CD14-positive monocyte (primary cell): ENCODE data around the gene LACTB. TPM values are rescaled to one million over a fixed set of nuclear protein-coding genes. Genes with fewer than 3 reads are reported as not detected.

Experiments
- DNase-seq, 3 donors: peaks; one replicate each; pipeline ENCODE4 v3.0.0-alpha.2; 2011 to 2022
- H2AFZ ChIP-seq: 2 replicates; pipeline ENCODE4 v1.6.0; 2012; ENCODE audit warnings: mild to moderate bottlenecking, low read depth, low read length, inconsistent platforms; ENCODE audit not compliant: insufficient read depth, poor library complexity, severe bottlenecking
- H3K27ac ChIP-seq, 2 donors: 1 replicate in 1 of 2; 2 replicates in 1 of 2; pipeline ENCODE4 v1.5.1; 2012 to 2013; ENCODE audit warnings: low read length in 2 of 2, control low read depth in 1 of 2, inconsistent platforms in 1 of 2, low read depth in 1 of 2, mild to moderate bottlenecking in 1 of 2
- H3K27me3 ChIP-seq, 2 donors: one replicate each; pipeline versions ENCODE4 v1.6.0 to v1.6.1; 2011 to 2013; ENCODE audit warnings: low read length in 2 of 2; ENCODE audit not compliant: control insufficient read depth in 2 of 2, insufficient read depth in 2 of 2
- H3K36me3 ChIP-seq, 2 donors: replicated peaks in 1 of 2; 1 replicate in 1 of 2; 2 replicates in 1 of 2; pipeline versions ENCODE4 v1.5.1 to v1.6.1; 2012 to 2013; ENCODE audit warnings: low read length in 2 of 2, control low read depth in 1 of 2, inconsistent platforms in 1 of 2, mild to moderate bottlenecking in 1 of 2; ENCODE audit not compliant: insufficient read depth in 2 of 2, control insufficient read depth in 1 of 2
- H3K4me1 ChIP-seq, 2 donors: 1 replicate in 1 of 2; 2 replicates in 1 of 2; pipeline versions ENCODE4 v1.5.1 to v1.6.1; 2012 to 2013; ENCODE audit warnings: low read length in 2 of 2, control low read depth in 1 of 2, inconsistent platforms in 1 of 2, mild to moderate bottlenecking in 1 of 2, moderate library complexity in 1 of 2; ENCODE audit not compliant: insufficient read depth in 2 of 2, control insufficient read depth in 1 of 2
- H3K4me2 ChIP-seq: replicated peaks from 2 replicates; pipeline ENCODE3; 2012; ENCODE audit warnings: low read length, moderate library complexity, mild to moderate bottlenecking; ENCODE audit not compliant: poor library complexity, severe bottlenecking; ENCODE audit errors: extremely low read depth
- H3K4me3 ChIP-seq, 3 experiments: fragments of 200-600 bp in 1 of 3; sonication (generic) in 1 of 3; replicated peaks in 1 of 3; 1 replicate in 2 of 3; 2 replicates in 1 of 3; pipeline ENCODE4 v1.5.1; 2011 to 2013; ENCODE audit warnings: low read length in 3 of 3, mild to moderate bottlenecking in 3 of 3, control low read depth in 2 of 3, low read depth in 2 of 3, inconsistent platforms in 1 of 3, moderate library complexity in 1 of 3
- H3K79me2 ChIP-seq: 2 replicates; pipeline ENCODE4 v1.6.0; 2012; ENCODE audit warnings: mild to moderate bottlenecking, control low read depth, inconsistent platforms, low read length, moderate library complexity; ENCODE audit not compliant: insufficient read depth
- H3K9ac ChIP-seq: 2 replicates; pipeline ENCODE4 v1.6.0; 2017; ENCODE audit warnings: low read length, mild to moderate bottlenecking; ENCODE audit not compliant: insufficient read depth, poor library complexity, severe bottlenecking
- H3K9me3 ChIP-seq, 2 donors: replicated peaks in 1 of 2; 1 replicate in 1 of 2; 2 replicates in 1 of 2; pipeline versions ENCODE4 v1.5.1 to v1.6.1; 2012 to 2013; ENCODE audit warnings: low read length in 2 of 2, control low read depth in 1 of 2; ENCODE audit not compliant: control insufficient read depth in 1 of 2, insufficient read depth in 1 of 2
- H4K20me1 ChIP-seq: 2 replicates; pipeline ENCODE4 v1.6.0; 2012; ENCODE audit warnings: mild to moderate bottlenecking, low read length, control low read depth, moderate library complexity; ENCODE audit not compliant: insufficient read depth
- H3K27ac Mint-ChIP-seq, 7 donors: one replicate each; pipeline ENCODE4 v1.8.0; 2020; ENCODE audit warnings: mild to moderate bottlenecking in 7 of 7, mixed read lengths in 7 of 7, moderate library complexity in 6 of 7, inconsistent platforms in 2 of 7
- H3K27me3 Mint-ChIP-seq, 3 donors: one replicate each; pipeline ENCODE4 v1.8.0; 2021 to 2022; ENCODE audit warnings: low read depth in 3 of 3, mild to moderate bottlenecking in 3 of 3, mixed read lengths in 3 of 3, moderate library complexity in 3 of 3, inconsistent platforms in 1 of 3
- H3K36me3 Mint-ChIP-seq, 2 donors: one replicate each; pipeline ENCODE4 v1.8.0; 2020; ENCODE audit warnings: mixed read lengths in 2 of 2, inconsistent platforms in 1 of 2, mild to moderate bottlenecking in 1 of 2
- H3K4me1 Mint-ChIP-seq: one replicate; pipeline ENCODE4 v1.8.0; 2020; ENCODE audit warnings: mild to moderate bottlenecking, mixed read lengths
- H3K4me3 Mint-ChIP-seq, 2 donors: one replicate each; pipeline ENCODE4 v1.8.0; 2020; ENCODE audit warnings: mild to moderate bottlenecking in 2 of 2, mixed read lengths in 2 of 2, moderate library complexity in 1 of 2
- H3K9me3 Mint-ChIP-seq, 7 donors: one replicate each; pipeline ENCODE4 v1.8.0; 2020 to 2022; ENCODE audit warnings: mixed read lengths in 7 of 7, mild to moderate bottlenecking in 6 of 7, moderate library complexity in 6 of 7, inconsistent platforms in 2 of 7
- CTCF ChIP-seq: fragments of 200-600 bp; IDR thresholded peaks from one replicate; pipeline ENCODE4 v1.8.0; 2022; ENCODE audit warnings: antibody characterized with exemption, mild to moderate bottlenecking
- WGBS: methylation state at CpG from one replicate; pipeline ENCODE4 v1.1.5; 2013; ENCODE audit warnings: missing lambda C conversion rate; ENCODE audit not compliant: insufficient coverage; 5-methylcytosine and 5-hydroxymethylcytosine counted together
- intact Hi-C, 2 donors: fragments of 100-400 bp; cut with micrococcal nuclease; formaldehyde crosslinking; loops; one replicate each; pipeline versions ENCODE4 v1.15.0 to v1.15.1; 2023
- polyA plus RNA-seq, 3 donors: library from polyadenylated mRNA; depleted of rRNA in 1 of 3; unstranded in 2 of 3; stranded (reverse) in 1 of 3; fragments of 300-500 nt in 2 of 3; fragments of >200 nt in 1 of 3; fragmentation: Illumina TruSeq in 2 of 3; gene quantifications; 1 replicate in 2 of 3; 2 replicates in 1 of 3; pipeline ENCODE4 v1.2.3, GENCODE V29; 2012 to 2021

Gene LACTB
- polyA plus RNA-seq, 3 donors = 18.5 to 59.3 (median 40.4) TPM

- H3K4me3 ChIP-seq = no peak overlapping the region
- no peak for DNase-seq
- peaks cover 10% of the 10 kb centered on the region for H3K4me1 Mint-ChIP-seq
- H3K79me2 ChIP-seq = peaks cover 8% of the 10 kb centered on the region
- no CpG with 5 or more reads among the region's 4 CpGs for WGBS
- H3K27me3 ChIP-seq = no peaks in the 10 kb centered on the region
- peaks cover 0 to 4% (median 0%) of the 10 kb centered on the region in 7 donors for H3K9me3 Mint-ChIP-seq
- H3K27me3 Mint-ChIP-seq = no peaks in the 10 kb centered on the region
- no peaks in the 10 kb centered on the region for H4K20me1 ChIP-seq
- H2AFZ ChIP-seq = no peak overlapping the region
- no peaks in the 10 kb centered on the region for H3K36me3 ChIP-seq
- TF ChIP-seq CTCF = no peak
- intact Hi-C loops = no loop called here
- H3K27ac Mint-ChIP-seq = no peak overlapping the region
- no peak overlapping the region for H3K4me3 Mint-ChIP-seq
- peaks cover 3 to 5% of the 10 kb centered on the region in 2 donors for H3K4me1 ChIP-seq
- H3K9me3 ChIP-seq = no peaks in the 10 kb centered on the region
- H3K4me2 ChIP-seq = no peak overlapping the region
- no peaks in the 10 kb centered on the region for H3K36me3 Mint-ChIP-seq
- no peak overlapping the region for H3K27ac ChIP-seq
- H3K9ac ChIP-seq = no peak overlapping the region
Measured at GRCh38 chr15:63163217-63163616, 41.6 kb downstream of the LACTB start.

DNA sequence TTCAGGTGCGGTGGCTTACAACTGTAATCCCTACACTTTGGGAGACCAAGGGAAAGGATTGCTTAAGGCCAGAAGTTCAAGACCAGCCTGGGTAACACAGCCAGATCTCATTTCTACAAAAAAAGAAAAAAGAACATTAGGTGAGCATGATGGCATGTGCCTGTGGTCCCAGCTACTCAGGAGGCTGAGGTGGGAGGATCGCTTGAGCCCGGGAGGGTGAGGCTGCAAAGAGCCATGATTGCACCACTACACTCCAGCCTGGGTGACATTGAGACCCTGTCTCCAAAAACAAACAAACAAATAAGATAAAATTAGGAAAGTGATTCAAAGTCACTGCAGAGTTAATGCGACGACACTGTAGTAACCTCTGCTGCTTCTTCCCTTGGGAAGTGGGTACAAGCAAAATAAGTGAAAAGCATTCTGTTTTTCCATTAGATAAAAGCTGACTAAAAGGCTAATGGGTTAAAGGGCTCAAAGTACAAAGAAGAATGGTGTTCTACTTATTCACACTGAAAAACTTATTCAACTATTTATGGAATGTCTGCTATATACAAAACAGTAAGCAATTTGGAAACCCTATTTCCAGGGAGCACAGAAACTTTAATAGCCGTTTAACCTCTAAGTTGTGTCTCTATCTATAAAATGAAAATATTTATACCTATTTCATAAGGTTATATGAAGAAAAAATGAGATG is 43.7 kb downstream of the LACTB start:
- no peak overlapping the region for H3K4me2 ChIP-seq
- H4K20me1 ChIP-seq = no peaks in the 10 kb centered on the region
- no peak overlapping the region for H3K4me3 ChIP-seq
- H3K9ac ChIP-seq = no peak overlapping the region
- Mint-ChIP-seq H3K27ac (no peak overlapping the region), H3K36me3 (no peaks in the 10 kb centered on the region), H3K4me1 (peaks cover 6% of the 10 kb centered on the region), H3K9me3 (no peaks in the 10 kb centered on the region), H3K4me3 (no peak overlapping the region), H3K27me3 (no peaks in the 10 kb centered on the region)
- intact Hi-C loops = no loop called here
- WGBS = no CpG with 5 or more reads among the region's 6 CpGs
- no peaks in the 10 kb centered on the region for H3K27me3 ChIP-seq
- no peak overlapping the region for H2AFZ ChIP-seq
- H3K27ac ChIP-seq = no peak overlapping the region
- no peaks in the 10 kb centered on the region for H3K79me2 ChIP-seq
- H3K36me3 ChIP-seq = no peaks in the 10 kb centered on the region
- TF ChIP-seq CTCF = no peak
- H3K9me3 ChIP-seq = no peaks in the 10 kb centered on the region
- no peaks in the 10 kb centered on the region for H3K4me1 ChIP-seq
- DNase-seq = no peak
